Measurements from ENCODE around the gene SRPK3. TPM values are rescaled to one million over a fixed set of nuclear protein-coding genes. Genes with fewer than 3 reads are reported as not detected.

Gene SRPK3
- polyA plus RNA-seq, 1 of the 3 experiments (the other 2 are of a cell fraction): 0.74 TPM

GRCh38 chrX:153797415-153798015 is 16.7 kb downstream of the SRPK3 start:
- Histone ChIP-seq H3K9ac (no peak overlapping the region), H3K36me3 (replicated peaks in 1 of 2; ENCODE audit: control insufficient read depth in 1 of 2, insufficient read depth in 2 of 2, low read length in 1 of 2) (peaks cover 0 to 5% of the 10 kb centered on the region in 2 experiments), H3K4me3 (ENCODE audit: low read depth in 2 of 2, low read length in 1 of 2) (no peak overlapping the region), H4K20me1 (ENCODE audit: insufficient read depth) (0 out of 2 replicates have a peak, but pooled peaks cover 5% of the 10 kb centered on the region), H3K27ac (ENCODE audit: low read depth in 2 of 2, low read length in 1 of 2) (no peak overlapping the region), H3K4me2 (no peak overlapping the region), H3K27me3 (ENCODE audit: insufficient read depth) (no peaks in the 10 kb centered on the region; the same call in 1 of the 2 replicates), H3K79me2 (ENCODE audit: insufficient read depth) (peaks cover 37% of the 10 kb centered on the region), H3F3A (replicated peaks; ENCODE audit: insufficient read depth) (no peaks in the 10 kb centered on the region), H3K4me1 (ENCODE audit: control insufficient read depth in 1 of 2, insufficient read depth in 2 of 2, low read depth in 1 of 2, low read length in 1 of 2) (peaks cover 5 to 20% of the 10 kb centered on the region in 2 experiments; a peak in 1 of 4 replicates), H2AFZ (ENCODE audit: low read depth) (no peak overlapping the region), H3K9me2 (no peaks in the 10 kb centered on the region), H3K9me3 (no peaks in the 10 kb centered on the region)
- WGBS (ENCODE audit: low lambda C conversion rate): 58% methylated on average over 9 of the region's 15 CpGs
- ChIA-PET POLR2A (interaction anchor here (1.0 kb wide), 1 partner anchor 103 kb away, joined by 3 read pairs; no protein-coding TSS in a partner anchor), CTCF (interaction anchor here (1.4 kb wide), 1 partner anchor 151 kb away, joined by 3 read pairs; no protein-coding TSS in a partner anchor)
- no peak for DNase-seq
- no peak for TF ChIP-seq EP300 (IDR thresholded peaks at IDR 0.05; ENCODE audit: borderline replicate concordance in 1 of 2, low read depth in 1 of 2, low read length in 1 of 2)
- TF ChIP-seq USF2 (IDR thresholded peaks at IDR 0.05; ENCODE audit: borderline replicate concordance, low read depth, low read length): no peak
- no peak for TF ChIP-seq REST (IDR thresholded peaks at IDR 0.05; ENCODE audit: low read depth, low read length)
- no peak for TF ChIP-seq FOXJ3 (CRISPR knock-in tag; IDR thresholded peaks at IDR 0.05)
- no peak for TF ChIP-seq TEAD4 (IDR thresholded peaks at IDR 0.05; ENCODE audit: borderline replicate concordance, insufficient read depth)
- TF ChIP-seq ELF1 (IDR thresholded peaks at IDR 0.05): no peak
- no peak for TF ChIP-seq NRF1 (IDR thresholded peaks at IDR 0.05; ENCODE audit: low read depth, low read length)
- TF ChIP-seq CTCF (IDR thresholded peaks at IDR 0.05): no peak
- TF ChIP-seq RCOR1 (IDR thresholded peaks at IDR 0.05; ENCODE audit: low read length): no peak
- TF ChIP-seq YY1 (IDR thresholded peaks at IDR 0.05; ENCODE audit: low read depth): no peak
- TF ChIP-seq MAX (IDR thresholded peaks at IDR 0.05; ENCODE audit: low read depth): no peak
- TF ChIP-seq RXRA (IDR thresholded peaks at IDR 0.05; ENCODE audit: borderline replicate concordance, low read depth): no peak
- no peak for TF ChIP-seq MEF2A (IDR thresholded peaks at IDR 0.05; ENCODE audit: borderline replicate concordance, low read depth)
- TF ChIP-seq GABPA (IDR thresholded peaks at IDR 0.05; ENCODE audit: low read depth): no peak
